ENCODE data around the gene FAM53B.
A peak's percentile ranks its signal among the peaks of the same experiment; 100 is the strongest.

Gene FAM53B

GRCh38 chr10:124683814-124684213 is 60.4 kb downstream of the FAM53B start:
- H3K9me3 ChIP-seq: no peaks in the 10 kb centered on the region
- peaks cover 81 to 94% of the 10 kb centered on the region in 2 experiments for H3K4me1 ChIP-seq (ENCODE audit: control insufficient read depth in 1 of 2, insufficient read depth in 1 of 2, low read depth in 1 of 2, low read length in 1 of 2)
- no peaks in the 10 kb centered on the region for H3K27me3 ChIP-seq
- H3K4me3 ChIP-seq (ENCODE audit: low read depth in 1 of 2, low read length in 1 of 2): peak overlapping the region in 1 of 2 experiments; percentile 33
- H3K27ac ChIP-seq: peak overlapping the region; percentile 93
- TF ChIP-seq CTCF (IDR thresholded peaks at IDR 0.05): no peak
- peaks cover 12% of the 10 kb centered on the region for H3K36me3 ChIP-seq

- Histone ChIP-seq H3K4me1 (ENCODE audit: control insufficient read depth in 1 of 2, insufficient read depth in 1 of 2, low read depth in 1 of 2, low read length in 1 of 2) (peaks cover 99 to 100% of the 10 kb centered on the region in 2 experiments), H3K9me3 (no peaks in the 10 kb centered on the region), H3K36me3 (peaks cover 12% of the 10 kb centered on the region), H3K4me3 (ENCODE audit: low read depth in 1 of 2, low read length in 1 of 2) (no peak overlapping the region), H3K27me3 (no peaks in the 10 kb centered on the region), H3K27ac (peak overlapping the region; percentile 93)
- TF ChIP-seq CTCF (IDR thresholded peaks at IDR 0.05): no peak
These were observed 62.3 kb downstream of the FAM53B start for GRCh38 chr10:124681626-124682552.

GRCh38 chr10:124681091-124681490 is 63.1 kb downstream of the FAM53B start:
- Histone ChIP-seq H3K4me1 (ENCODE audit: control insufficient read depth in 1 of 2, insufficient read depth in 1 of 2, low read depth in 1 of 2, low read length in 1 of 2) (peaks cover 99 to 100% of the 10 kb centered on the region in 2 experiments), H3K27ac (peak overlapping the region; percentile 93), H3K4me3 (ENCODE audit: low read depth in 1 of 2, low read length in 1 of 2) (peak overlapping the region in 1 of 2 experiments; percentile 37), H3K9me3 (no peaks in the 10 kb centered on the region), H3K36me3 (peaks cover 12% of the 10 kb centered on the region), H3K27me3 (no peaks in the 10 kb centered on the region)
- TF ChIP-seq CTCF (IDR thresholded peaks at IDR 0.05): no peak

- Histone ChIP-seq H3K27me3 (no peaks in the 10 kb centered on the region), H3K4me1 (ENCODE audit: control insufficient read depth in 1 of 2, insufficient read depth in 1 of 2, low read depth in 1 of 2, low read length in 1 of 2) (peaks cover 99% of the 10 kb centered on the region in 2 experiments), H3K27ac (peak overlapping the region; percentile 93), H3K4me3 (ENCODE audit: low read depth in 1 of 2, low read length in 1 of 2) (peak overlapping the region; percentile 16 to 37), H3K9me3 (no peaks in the 10 kb centered on the region), H3K36me3 (peaks cover 12% of the 10 kb centered on the region)
- no peak for TF ChIP-seq CTCF (IDR thresholded peaks at IDR 0.05)
These were observed 63.5 kb downstream of the FAM53B start for GRCh38 chr10:124680675-124681074.

GRCh38 chr10:124679401-124679800 is 64.8 kb downstream of the FAM53B start:
- peaks cover 99% of the 10 kb centered on the region in 2 experiments for H3K4me1 ChIP-seq (ENCODE audit: control insufficient read depth in 1 of 2, insufficient read depth in 1 of 2, low read depth in 1 of 2, low read length in 1 of 2)
- H3K27me3 ChIP-seq: no peaks in the 10 kb centered on the region
- H3K27ac ChIP-seq: peak overlapping the region; percentile 93
- peaks cover 12% of the 10 kb centered on the region for H3K36me3 ChIP-seq
- TF ChIP-seq CTCF (IDR thresholded peaks at IDR 0.05): no peak
- H3K9me3 ChIP-seq: no peaks in the 10 kb centered on the region
- H3K4me3 ChIP-seq (ENCODE audit: low read depth in 1 of 2, low read length in 1 of 2): no peak overlapping the region
